Aorta (tissue), 5 donors: ENCODE measurements around the gene ARL14EPL. TPM values are rescaled to one million over a fixed set of nuclear protein-coding genes. Genes with fewer than 3 reads are reported as not detected.
A peak's percentile ranks its signal among the peaks of the same experiment; 100 is the strongest.

ENCODE experiments used
- ATAC-seq: fragments of 200-7000 bp; cut with Tn5 transposase; one replicate; pipeline ENCODE4 v1.9.1; 2022; ENCODE audit warnings: moderate library complexity; ENCODE audit not compliant: low FRiP score
- DNase-seq, 2 donors: peaks; one replicate each; pipeline ENCODE4 v3.0.0-alpha.2; 2020
- H3K27ac ChIP-seq, 2 donors: one replicate each; pipeline ENCODE4 v1.5.1; 2013; ENCODE audit warnings: low read length in 2 of 2, mild to moderate bottlenecking in 2 of 2, moderate library complexity in 2 of 2, control low read depth in 1 of 2, inconsistent platforms in 1 of 2, low read depth in 1 of 2
- H3K27me3 ChIP-seq, 2 donors: one replicate each; pipeline ENCODE4 v1.6.1; 2013; ENCODE audit warnings: control low read depth in 1 of 2, low read length in 1 of 2, mild to moderate bottlenecking in 1 of 2, moderate library complexity in 1 of 2; ENCODE audit not compliant: insufficient read depth in 2 of 2, control insufficient read depth in 1 of 2
- H3K36me3 ChIP-seq, 2 donors: one replicate each; pipeline ENCODE4 v1.6.1; 2013; ENCODE audit warnings: control low read depth in 1 of 2, low read length in 1 of 2, mild to moderate bottlenecking in 1 of 2; ENCODE audit not compliant: insufficient read depth in 2 of 2, control insufficient read depth in 1 of 2
- H3K4me1 ChIP-seq, 2 donors: one replicate each; pipeline ENCODE4 v1.6.1; 2013; ENCODE audit warnings: low read length in 2 of 2, control low read depth in 1 of 2, mild to moderate bottlenecking in 1 of 2, moderate library complexity in 1 of 2; ENCODE audit not compliant: insufficient read depth in 2 of 2, control insufficient read depth in 1 of 2
- H3K4me3 ChIP-seq, 2 donors: one replicate each; pipeline ENCODE4 v1.5.1; 2013; ENCODE audit warnings: low read length in 2 of 2, control low read depth in 1 of 2, mild to moderate bottlenecking in 1 of 2
- H3K9me3 ChIP-seq: one replicate; pipeline ENCODE4 v1.6.1; 2013; ENCODE audit warnings: mild to moderate bottlenecking, low read length; ENCODE audit not compliant: control insufficient read depth
- WGBS, 2 donors: extraction: QIAGEN DNeasy Blood & Tissue Kit; methylation state at CpG; one replicate each; pipeline ENCODE4 v1.1.7; 2013; 5-methylcytosine and 5-hydroxymethylcytosine counted together
- intact Hi-C, 2 donors: fragments of 100-400 bp; cut with DNase I; formaldehyde crosslinking; loops; one replicate each; pipeline versions ENCODE4 v1.14.2 to v1.15.0; 2022
- polyA plus RNA-seq, 2 donors: library from polyadenylated mRNA; stranded (reverse); fragments of 200-250 nt; gene quantifications; one replicate each; pipeline ENCODE4 v1.2.3, GENCODE V29; 2013
- total RNA-seq, 2 donors: library from RNA; stranded (reverse); fragmentation: NEBNext Ultra II Directional; extraction: Animal tissue kit (Norgen Biotek cat#: 25700); gene quantifications; one replicate each; pipeline ENCODE4 v1.2.1, GENCODE V29; 2021
- donor health status: healthy with polysubstance abuse.
- donor health status: Bipolar disorder and iron deficiency.
- donor health status: DM: no; HTN: no; CAD: no.
- donor health status: DM: no; HTN: no; CAD: no.
- donor health status: DM: yes; HTN: yes; CAD: no.

ARL14EPL gene
- total and polyA plus RNA-seq, 4 donors: 0.63 TPM; not detected in 3

- Histone ChIP-seq H3K36me3 (no peaks in the 10 kb centered on the region), H3K27ac (no peak overlapping the region), H3K9me3 (no peaks in the 10 kb centered on the region), H3K4me1 (no peaks in the 10 kb centered on the region), H3K27me3 (no peaks in the 10 kb centered on the region), H3K4me3 (no peak overlapping the region)
- intact Hi-C loops: no loop called here
- ATAC-seq (no peak), DNase-seq (no peak)
- 86 to 88% methylated on average over 3 of the region's 3 CpGs for WGBS, 2 donors
These were observed 22.5 kb upstream of the ARL14EPL start for GRCh38 chr5:116009806-116010205.

GRCh38 chr5:116011046-116011445 is 21.2 kb upstream of the ARL14EPL start:
- ATAC-seq (no peak), DNase-seq (no peak)
- Histone ChIP-seq H3K4me3 (no peak overlapping the region), H3K27ac (no peak overlapping the region), H3K27me3 (no peaks in the 10 kb centered on the region), H3K9me3 (no peaks in the 10 kb centered on the region), H3K36me3 (no peaks in the 10 kb centered on the region), H3K4me1 (no peaks in the 10 kb centered on the region)
- intact Hi-C loops: no loop called here

- no peak for ATAC-seq
- Histone ChIP-seq H3K36me3 (no peaks in the 10 kb centered on the region), H3K4me3 (no peak overlapping the region), H3K4me1 (no peaks in the 10 kb centered on the region), H3K27me3 (no peaks in the 10 kb centered on the region), H3K9me3 (no peaks in the 10 kb centered on the region), H3K27ac (no peak overlapping the region)
- WGBS, 2 donors: 57 to 68% methylated on average over 6 of the region's 6 CpGs
- intact Hi-C loops: no loop called here
- no peak for DNase-seq
These were observed 19.0 kb upstream of the ARL14EPL start for GRCh38 chr5:116013207-116013785.

GRCh38 chr5:116013936-116014335 is 18.3 kb upstream of the ARL14EPL start:
- ATAC-seq: no peak
- no peak overlapping the region for H3K4me3 ChIP-seq
- no peaks in the 10 kb centered on the region for H3K27me3 ChIP-seq
- H3K27ac ChIP-seq: no peak overlapping the region
- intact Hi-C loops: no loop called here
- no peak for DNase-seq
- H3K4me1 ChIP-seq: no peaks in the 10 kb centered on the region
- H3K36me3 ChIP-seq: no peaks in the 10 kb centered on the region
- H3K9me3 ChIP-seq: no peaks in the 10 kb centered on the region

- Histone ChIP-seq H3K4me1 (no peaks in the 10 kb centered on the region), H3K9me3 (no peaks in the 10 kb centered on the region), H3K27ac (no peak overlapping the region), H3K36me3 (no peaks in the 10 kb centered on the region), H3K4me3 (no peak overlapping the region), H3K27me3 (no peaks in the 10 kb centered on the region)
- ATAC-seq (no peak), DNase-seq (no peak)
- intact Hi-C loops: no loop called here
These were observed 8.7 kb upstream of the ARL14EPL start for GRCh38 chr5:116023619-116024018.

GRCh38 chr5:116025866-116026265 is 6.4 kb upstream of the ARL14EPL start:
- Histone ChIP-seq H3K4me1 (no peaks in the 10 kb centered on the region), H3K27ac (no peak overlapping the region), H3K9me3 (no peaks in the 10 kb centered on the region), H3K36me3 (no peaks in the 10 kb centered on the region), H3K27me3 (no peaks in the 10 kb centered on the region), H3K4me3 (no peak overlapping the region)
- DNase-seq: no peak
- intact Hi-C loops: no loop called here
- no peak for ATAC-seq
- WGBS, 2 donors: 71 to 84% methylated on average over 1 of the region's 1 CpG

GRCh38 chr5:116032991-116033390 is 719 bp downstream of the ARL14EPL start:
- no peaks in the 10 kb centered on the region for H3K36me3 ChIP-seq
- H3K4me3 ChIP-seq: no peak overlapping the region
- DNase-seq (peak in 1 of 2 donors; percentile 22), ATAC-seq (no peak)
- H3K27ac ChIP-seq: no peak overlapping the region
- 90 to 92% methylated on average over 3 of the region's 3 CpGs for WGBS, 2 donors
- no peaks in the 10 kb centered on the region for H3K27me3 ChIP-seq
- H3K4me1 ChIP-seq: no peaks in the 10 kb centered on the region
- intact Hi-C loops: loop anchor here in 1 of 2 donors (5.0 kb wide), 2 partner anchors 146 to 191 kb away; partner anchors contain the start of genes AP3S1 and ATG12
- H3K9me3 ChIP-seq: no peaks in the 10 kb centered on the region

GRCh38 chr5:116035123-116035522 is 2.9 kb downstream of the ARL14EPL start:
- no peak for DNase-seq
- H3K9me3 ChIP-seq: no peaks in the 10 kb centered on the region
- no peak overlapping the region for H3K4me3 ChIP-seq
- 73 to 80% methylated on average over 5 of the region's 5 CpGs for WGBS, 2 donors
- no peak overlapping the region for H3K27ac ChIP-seq
- H3K4me1 ChIP-seq: no peaks in the 10 kb centered on the region
- intact Hi-C loops: no loop called here
- no peaks in the 10 kb centered on the region for H3K36me3 ChIP-seq
- no peaks in the 10 kb centered on the region for H3K27me3 ChIP-seq
- no peak for ATAC-seq

- Histone ChIP-seq H3K36me3 (no peaks in the 10 kb centered on the region), H3K27me3 (no peaks in the 10 kb centered on the region), H3K4me3 (no peak overlapping the region), H3K4me1 (no peaks in the 10 kb centered on the region), H3K27ac (no peak overlapping the region), H3K9me3 (no peaks in the 10 kb centered on the region)
- no peak for ATAC-seq
- intact Hi-C loops: no loop called here
- DNase-seq: no peak
- WGBS, 2 donors: 76 to 80% methylated on average over 3 of the region's 3 CpGs
These were observed 5.1 kb downstream of the ARL14EPL start for GRCh38 chr5:116037236-116037822.
